GM21619 (cell line): Measurements from ENCODE around the gene ZNF79.

ENCODE experiments used
- ATAC-seq: cut with Tn5 transposase; IDR thresholded peaks from one replicate; pipeline ENCODE4 v1.9.1; 2021; ENCODE audit not compliant: unreplicated experiment

Gene ZNF79

DNA sequence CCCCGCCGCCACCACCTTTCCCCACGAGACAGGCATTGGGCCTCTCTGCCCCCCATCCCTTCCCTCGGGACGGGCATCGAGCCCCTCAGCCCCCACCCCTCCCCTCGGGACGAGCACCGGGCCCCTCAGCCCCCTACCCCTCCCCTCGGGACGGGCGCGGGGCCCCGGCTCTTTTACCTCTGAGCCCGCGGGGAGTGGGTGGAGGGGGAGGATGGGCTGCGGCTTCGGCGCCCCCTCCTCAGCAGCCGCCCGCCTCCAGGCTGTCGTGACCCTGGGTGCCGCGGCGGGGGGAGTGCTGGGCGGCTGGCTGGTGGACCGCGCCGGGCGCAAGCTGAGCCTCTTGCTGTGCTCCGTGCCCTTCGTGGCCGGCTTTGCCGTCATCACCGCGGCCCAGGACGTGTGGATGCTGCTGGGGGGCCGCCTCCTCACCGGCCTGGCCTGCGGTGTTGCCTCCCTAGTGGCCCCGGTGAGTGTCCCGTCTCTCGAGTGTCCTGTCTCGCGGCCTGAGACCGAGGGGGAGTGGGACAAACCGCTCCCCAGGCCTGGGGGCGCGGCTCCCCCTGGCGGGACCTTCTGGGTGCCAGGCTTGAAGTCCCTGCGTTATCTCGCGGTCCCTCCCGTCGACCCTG is 26.4 kb upstream of the ZNF79 start:
- no peak for ATAC-seq

GRCh38 chr9:127398275-127398647 is 25.9 kb upstream of the ZNF79 start:
- no peak for ATAC-seq

DNA sequence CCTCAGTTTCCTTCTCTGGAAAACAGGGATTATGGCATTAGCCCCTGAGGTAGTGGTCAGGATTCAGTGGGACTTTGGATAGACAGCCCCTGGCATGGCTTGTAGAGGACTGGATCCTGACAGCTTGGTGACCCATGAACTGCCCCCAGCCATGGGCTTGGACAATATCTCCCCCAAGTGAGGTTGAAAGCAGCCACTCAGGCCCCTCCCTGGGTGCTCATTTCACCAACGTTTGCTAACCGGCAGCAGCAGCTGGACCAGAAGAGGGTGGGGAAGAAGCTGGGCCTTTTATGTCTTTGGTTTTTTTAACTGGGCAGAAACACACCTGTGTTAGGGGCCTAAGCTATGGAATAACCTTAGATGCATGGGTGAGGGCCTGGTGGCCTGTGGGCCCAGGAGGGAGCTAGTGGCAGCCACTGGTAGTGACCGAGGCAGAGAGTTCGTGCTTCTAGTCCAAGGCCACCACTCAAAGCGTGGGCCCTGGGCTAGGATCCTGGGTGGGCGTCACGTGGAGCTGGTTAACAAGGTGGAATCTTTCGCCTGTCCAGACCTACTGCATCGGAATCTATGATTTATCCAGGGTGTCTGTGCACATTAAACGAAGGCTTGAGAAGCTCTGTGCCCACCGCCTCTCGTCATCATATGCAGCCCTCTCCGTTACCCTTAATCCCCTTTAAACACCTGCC is 25.3 kb upstream of the ZNF79 start:
- no peak for ATAC-seq

GRCh38 chr9:127399736-127400269 is 24.4 kb upstream of the ZNF79 start:
- no peak for ATAC-seq

GRCh38 chr9:127402401-127403090 is 21.6 kb upstream of the ZNF79 start:
- ATAC-seq, result no peak

- no peak for ATAC-seq
Measured at GRCh38 chr9:127403507-127404192, 20.5 kb upstream of the ZNF79 start.

DNA sequence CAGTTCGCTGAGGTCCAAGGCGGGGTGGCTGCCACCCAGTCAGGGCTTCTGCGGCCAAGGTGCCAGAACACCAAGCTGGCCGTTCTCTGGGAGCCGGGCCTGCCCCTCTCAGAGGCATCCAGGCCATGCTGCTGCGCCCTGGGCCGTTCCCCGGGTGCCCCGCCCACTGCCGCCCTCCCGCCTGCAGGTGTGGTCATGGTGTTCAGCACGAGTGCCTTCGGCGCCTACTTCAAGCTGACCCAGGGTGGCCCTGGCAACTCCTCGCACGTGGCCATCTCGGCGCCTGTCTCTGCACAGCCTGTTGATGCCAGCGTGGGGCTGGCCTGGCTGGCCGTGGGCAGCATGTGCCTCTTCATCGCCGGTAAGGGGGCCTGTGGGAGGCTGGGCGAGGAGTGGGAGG is 19.6 kb upstream of the ZNF79 start:
- no peak for ATAC-seq

- no peak for ATAC-seq
Measured at GRCh38 chr9:127405344-127406125, 18.6 kb upstream of the ZNF79 start.

DNA sequence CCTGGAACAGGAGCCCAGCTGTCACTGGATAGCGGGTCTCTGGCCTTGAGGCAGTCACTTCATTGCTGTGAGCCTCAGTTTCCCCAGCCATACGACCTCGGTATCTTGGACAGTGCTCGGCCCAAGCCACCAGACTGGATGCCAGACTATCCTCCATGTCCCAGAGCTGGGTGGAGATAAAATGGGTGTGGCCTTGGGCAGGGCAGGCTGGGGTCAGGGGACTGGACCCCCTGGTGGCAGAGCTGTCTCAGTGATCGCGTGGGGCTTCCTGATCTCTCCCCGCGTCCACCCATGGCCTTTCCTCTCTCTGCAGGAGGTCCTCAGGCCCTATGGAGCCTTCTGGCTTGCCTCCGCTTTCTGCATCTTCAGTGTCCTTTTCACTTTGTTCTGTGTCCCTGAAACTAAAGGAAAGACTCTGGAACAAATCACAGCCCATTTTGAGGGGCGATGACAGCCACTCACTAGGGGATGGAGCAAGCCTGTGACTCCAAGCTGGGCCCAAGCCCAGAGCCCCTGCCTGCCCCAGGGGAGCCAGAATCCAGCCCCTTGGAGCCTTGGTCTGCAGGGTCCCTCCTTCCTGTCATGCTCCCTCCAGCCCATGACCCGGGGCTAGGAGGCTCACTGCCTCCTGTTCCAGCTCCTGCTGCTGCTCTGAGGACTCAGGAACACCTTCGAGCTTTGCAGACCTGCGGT is 17.2 kb upstream of the ZNF79 start:
- ATAC-seq, result no peak

GRCh38 chr9:127407492-127407843 is 16.7 kb upstream of the ZNF79 start:
- ATAC-seq, result no peak

- ATAC-seq, result no peak
Measured at GRCh38 chr9:127411122-127411521, 13.1 kb upstream of the ZNF79 start.

DNA sequence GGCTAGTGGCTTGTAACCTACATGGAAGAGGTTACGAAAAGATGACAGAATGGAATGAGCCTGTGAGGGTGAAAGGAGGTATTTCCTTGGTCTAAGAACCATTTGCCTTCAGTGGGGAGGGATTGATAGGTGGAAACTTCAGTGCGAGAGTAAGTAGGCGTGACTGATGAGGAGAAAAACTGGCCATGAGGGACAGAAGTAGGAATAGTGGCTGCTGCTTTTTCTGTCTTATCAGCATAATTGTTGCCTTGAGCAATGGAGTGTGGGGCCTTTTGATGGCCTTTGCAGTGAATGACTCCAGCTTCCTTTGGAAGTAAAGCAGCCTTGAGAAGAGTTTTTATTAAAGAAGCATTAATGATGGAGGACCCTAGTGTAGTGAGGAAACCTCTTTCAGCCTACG is 9.0 kb upstream of the ZNF79 start:
- ATAC-seq, result no peak

DNA sequence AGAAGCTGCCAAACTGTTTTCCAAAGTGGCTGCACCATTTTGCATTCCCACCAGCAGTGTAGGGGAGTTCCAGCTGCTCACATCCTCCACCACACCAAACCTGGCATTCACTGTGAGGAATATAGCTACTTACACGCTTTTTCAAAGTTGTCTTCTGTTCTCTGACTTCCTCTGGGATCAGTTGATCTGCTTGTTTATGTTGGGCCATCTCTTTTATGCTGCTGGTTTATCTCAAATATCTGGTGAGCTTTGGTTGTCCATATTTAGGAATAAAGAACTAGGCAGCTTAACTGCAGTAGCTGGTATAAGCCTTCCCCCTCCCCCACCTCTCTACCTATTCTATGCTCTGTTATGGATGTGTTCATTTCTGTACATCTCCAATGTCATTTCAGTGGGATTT is 8.5 kb upstream of the ZNF79 start:
- ATAC-seq, result no peak

GRCh38 chr9:127417131-127418036 is 6.8 kb upstream of the ZNF79 start:
- ATAC-seq, result no peak

- ATAC-seq, result no peak
Measured at GRCh38 chr9:127418037-127418471, 6.1 kb upstream of the ZNF79 start.

GRCh38 chr9:127419348-127419747 is 4.8 kb upstream of the ZNF79 start:
- ATAC-seq, result no peak

DNA sequence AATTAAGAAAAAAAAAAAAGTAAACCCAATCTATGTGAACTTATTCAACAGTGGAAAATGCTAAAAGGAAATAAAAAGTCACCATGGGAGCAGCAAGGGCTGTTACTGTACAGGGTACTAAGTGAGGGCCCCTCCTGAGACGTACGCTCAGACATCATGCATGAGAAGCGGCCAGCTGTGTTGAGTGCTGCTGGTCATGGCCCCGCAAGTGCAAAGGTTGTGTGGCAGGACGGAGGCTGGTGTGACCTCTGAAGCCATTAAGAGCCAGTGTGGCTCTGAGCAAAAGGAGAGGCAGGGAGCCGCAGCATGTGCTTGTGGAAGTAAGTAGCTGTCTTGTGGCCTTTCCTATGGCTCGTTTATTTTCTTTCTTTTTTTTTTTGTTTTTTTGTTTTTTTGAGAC is 3.1 kb upstream of the ZNF79 start:
- no peak for ATAC-seq

GRCh38 chr9:127422133-127422782 is 1.9 kb upstream of the ZNF79 start:
- ATAC-seq, result no peak

GRCh38 chr9:127422787-127423186 is 1.4 kb upstream of the ZNF79 start:
- no peak for ATAC-seq
